Measurements from ENCODE around the gene NRCAM.

GRCh38 chr7:108278776-108279175 lies 177.5 kb downstream of the NRCAM start:
- TF ChIP-seq, protein P1, sequence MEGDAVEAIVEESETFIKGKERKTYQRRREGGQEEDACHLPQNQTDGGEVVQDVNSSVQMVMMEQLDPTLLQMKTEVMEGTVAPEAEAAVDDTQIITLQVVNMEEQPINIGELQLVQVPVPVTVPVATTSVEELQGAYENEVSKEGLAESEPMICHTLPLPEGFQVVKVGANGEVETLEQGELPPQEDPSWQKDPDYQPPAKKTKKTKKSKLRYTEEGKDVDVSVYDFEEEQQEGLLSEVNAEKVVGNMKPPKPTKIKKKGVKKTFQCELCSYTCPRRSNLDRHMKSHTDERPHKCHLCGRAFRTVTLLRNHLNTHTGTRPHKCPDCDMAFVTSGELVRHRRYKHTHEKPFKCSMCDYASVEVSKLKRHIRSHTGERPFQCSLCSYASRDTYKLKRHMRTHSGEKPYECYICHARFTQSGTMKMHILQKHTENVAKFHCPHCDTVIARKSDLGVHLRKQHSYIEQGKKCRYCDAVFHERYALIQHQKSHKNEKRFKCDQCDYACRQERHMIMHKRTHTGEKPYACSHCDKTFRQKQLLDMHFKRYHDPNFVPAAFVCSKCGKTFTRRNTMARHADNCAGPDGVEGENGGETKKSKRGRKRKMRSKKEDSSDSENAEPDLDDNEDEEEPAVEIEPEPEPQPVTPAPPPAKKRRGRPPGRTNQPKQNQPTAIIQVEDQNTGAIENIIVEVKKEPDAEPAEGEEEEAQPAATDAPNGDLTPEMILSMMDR (IDR thresholded peaks at IDR 0.05) = no peak
- TF ChIP-seq JUN (IDR thresholded peaks at IDR 0.05) (no peak), USF2 (IDR thresholded peaks at IDR 0.05) (no peak), KDM1A (IDR thresholded peaks at IDR 0.05; ENCODE audit: low read depth) (no peak)
- TF ChIP-seq, protein P2, sequence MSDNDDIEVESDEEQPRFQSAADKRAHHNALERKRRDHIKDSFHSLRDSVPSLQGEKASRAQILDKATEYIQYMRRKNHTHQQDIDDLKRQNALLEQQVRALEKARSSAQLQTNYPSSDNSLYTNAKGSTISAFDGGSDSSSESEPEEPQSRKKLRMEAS (IDR thresholded peaks at IDR 0.05) = no peak
